Tibial nerve (tissue), 4 donors: Measurements from ENCODE around the gene ZNF143. TPM values are rescaled to one million over a fixed set of nuclear protein-coding genes. Genes with fewer than 3 reads are reported as not detected.
"Not testable (repeated sequence)": the region's sequence is repeated elsewhere in the genome, so short reads cannot be mapped to it uniquely, and the experiment has no call there.

Experiments used
- DNase-seq, 2 donors: peaks; one replicate each; pipeline ENCODE4 v3.0.0-alpha.2; 2019; ENCODE audit warnings: low spot score in 2 of 2
- H3K27ac ChIP-seq, 4 donors: fragments of 200-600 bp; sonication (generic) in 3 of 4; one replicate each; pipeline ENCODE4 v1.5.1; 2017 to 2019; ENCODE audit warnings: mild to moderate bottlenecking in 1 of 4
- H3K27me3 ChIP-seq, 2 donors: fragments of 200-600 bp; sonication (generic) in 1 of 2; one replicate each; pipeline versions ENCODE4 v1.5.1 to v1.6.0; 2017 to 2019
- H3K36me3 ChIP-seq, 3 donors: fragments of 200-600 bp; sonication (generic); one replicate each; pipeline ENCODE4 v1.5.1; 2018 to 2019
- H3K4me1 ChIP-seq, 4 donors: fragments of 200-600 bp; sonication (generic) in 3 of 4; one replicate each; pipeline ENCODE4 v1.5.1; 2017 to 2019
- H3K4me3 ChIP-seq, 4 donors: fragments of 200-600 bp; sonication (generic) in 3 of 4; one replicate each; pipeline ENCODE4 v1.5.1; 2017 to 2019; ENCODE audit warnings: mild to moderate bottlenecking in 1 of 4, moderate library complexity in 1 of 4
- H3K9me3 ChIP-seq, 4 donors: fragments of 200-600 bp; sonication (generic) in 3 of 4; one replicate each; pipeline ENCODE4 v1.5.1; 2017 to 2019
- CTCF ChIP-seq, 5 experiments: fragments of 200-600 bp in 3 of 5; fragments of 450-650 bp in 2 of 5; sonication (generic) in 3 of 5; IDR thresholded peaks; one replicate each; pipeline ENCODE4 v1.5.1; 2016 to 2019; ENCODE audit warnings: antibody characterized with exemption in 5 of 5, mild to moderate bottlenecking in 3 of 5, moderate library complexity in 2 of 5
- EP300 ChIP-seq, 2 donors: sonication (generic); formaldehyde crosslinking; IDR thresholded peaks; one replicate each; pipeline ENCODE4 v1.6.1; 2017; ENCODE audit warnings: antibody characterized with exemption in 2 of 2, mild to moderate bottlenecking in 1 of 2
- POLR2A ChIP-seq, 2 donors: fragments of 450-650 bp; IDR thresholded peaks; one replicate each; pipeline ENCODE4 v1.6.1; 2017; ENCODE audit warnings: antibody characterized with exemption in 2 of 2, mild to moderate bottlenecking in 2 of 2, moderate library complexity in 2 of 2
- WGBS, 2 donors: methylation state at CpG; one replicate each; pipeline ENCODE4 v1.1.5; 2018; 5-methylcytosine and 5-hydroxymethylcytosine counted together
- total RNA-seq, 4 donors: library from RNA; depleted of rRNA; stranded (reverse); fragments of >200 nt; gene quantifications; one replicate each; pipeline ENCODE4 v1.1.0, GENCODE V29; 2016

The ZNF143 gene
- total RNA-seq, 4 donors from 2014 or later, result 14.0 to 40.9 (median 23.8) TPM

GRCh38 chr11:9533058-9533457 lies 72.2 kb downstream of the ZNF143 start:
- 89 to 94% methylated on average over 9 of the region's 9 CpGs for WGBS, 2 donors
- Histone ChIP-seq H3K36me3 (no peaks in the 10 kb centered on the region), H3K4me3 (no peak overlapping the region), H3K27me3 (no peaks in the 10 kb centered on the region), H3K9me3 (no peaks in the 10 kb centered on the region), H3K27ac (no peak overlapping the region), H3K4me1 (peaks cover 0 to 21% (median 4%) of the 10 kb centered on the region in 4 donors)
- no peak for DNase-seq
- TF ChIP-seq CTCF (IDR thresholded peaks at IDR 0.05) (no peak), EP300 (IDR thresholded peaks at IDR 0.05) (no peak), POLR2A (IDR thresholded peaks at IDR 0.05) (no peak)

- no peak for DNase-seq
- Histone ChIP-seq H3K4me3 (no peak overlapping the region), H3K4me1 (peaks cover 0 to 14% (median 3%) of the 10 kb centered on the region in 4 donors), H3K27ac (no peak overlapping the region), H3K36me3 (no peaks in the 10 kb centered on the region), H3K27me3 (no peaks in the 10 kb centered on the region), H3K9me3 (no peaks in the 10 kb centered on the region)
- TF ChIP-seq CTCF (IDR thresholded peaks at IDR 0.05) (no peak), POLR2A (IDR thresholded peaks at IDR 0.05) (no peak), EP300 (IDR thresholded peaks at IDR 0.05) (no peak)
- WGBS, 2 donors, result 63 to 68% methylated on average over 5 of the region's 5 CpGs
These were observed 73.1 kb downstream of the ZNF143 start for GRCh38 chr11:9533736-9534473.

GRCh38 chr11:9535189-9535781 lies 74.5 kb downstream of the ZNF143 start:
- WGBS, 2 donors, result 75 to 79% methylated on average over 6 of the region's 6 CpGs
- Histone ChIP-seq H3K4me1 (no peaks in the 10 kb centered on the region), H3K4me3 (no peak overlapping the region), H3K27me3 (no peaks in the 10 kb centered on the region), H3K27ac (peak overlapping the region in 1 of 4 donors; percentile 31), H3K36me3 (no peaks in the 10 kb centered on the region), H3K9me3 (no peaks in the 10 kb centered on the region)
- TF ChIP-seq EP300 (IDR thresholded peaks at IDR 0.05) (peak in 1 of 2 donors; percentile 70), POLR2A (IDR thresholded peaks at IDR 0.05) (no peak), CTCF (IDR thresholded peaks at IDR 0.05) (peak; percentile 58 to 82 (median 70))
- peak; percentile 52 to 79 for DNase-seq

GRCh38 chr11:9538548-9538947 lies 77.7 kb downstream of the ZNF143 start:
- no peak for DNase-seq
- 77 to 88% methylated on average over 2 of the region's 2 CpGs for WGBS, 2 donors
- Histone ChIP-seq H3K36me3 (no peaks in the 10 kb centered on the region), H3K27ac (no peak overlapping the region), H3K4me3 (no peak overlapping the region), H3K27me3 (no peaks in the 10 kb centered on the region), H3K4me1 (no peaks in the 10 kb centered on the region), H3K9me3 (no peaks in the 10 kb centered on the region)
- TF ChIP-seq CTCF (IDR thresholded peaks at IDR 0.05), result no peak
- TF ChIP-seq EP300 (IDR thresholded peaks at IDR 0.05), result no peak
- no peak for TF ChIP-seq POLR2A (IDR thresholded peaks at IDR 0.05)

- not testable (repeated sequence) for H3K4me3 ChIP-seq, DNase-seq, H3K9me3 ChIP-seq, H3K27me3 ChIP-seq, H3K36me3 ChIP-seq, H3K4me1 ChIP-seq, H3K27ac ChIP-seq
- 87 to 91% methylated on average over 5 of the region's 5 CpGs for WGBS, 2 donors
These were observed 88.4 kb downstream of the ZNF143 start for GRCh38 chr11:9549216-9549615.
